Measurements from ENCODE around the gene USP13. TPM values are rescaled to one million over a fixed set of nuclear protein-coding genes. Genes with fewer than 3 reads are reported as not detected.

Gene USP13
- total and polyA plus RNA-seq, 2 donors (not counting 3 experiments of a cell fraction or from before 2014, with no cell fraction given) = 5.8 to 24.0 TPM

GRCh38 chr3:179672918-179673317, 20.1 kb downstream of the USP13 start:
- DNase-seq (ENCODE audit: low read depth, low spot score) (no peak), FAIRE-seq (no peak)
- Histone ChIP-seq H3K4me3 (replicated peaks in 1 of 3; ENCODE audit: insufficient read depth in 1 of 3, low read depth in 1 of 3, low read length in 3 of 3) (no peak overlapping the region), H3K79me2 (ENCODE audit: control insufficient read depth, insufficient read depth, low read length) (peaks cover 53% of the 10 kb centered on the region), H2AFZ (ENCODE audit: low read depth, low read length) (no peak overlapping the region), H3K9ac (replicated peaks; ENCODE audit: extremely low read depth, insufficient read depth, low read length) (no peak overlapping the region), H3K4me2 (ENCODE audit: insufficient read depth, low read length) (no peak overlapping the region), H3K9me3 (replicated peaks; ENCODE audit: control insufficient read depth, insufficient read depth, low read length) (no peaks in the 10 kb centered on the region), H3K27ac (ENCODE audit: insufficient read depth, low read depth, low read length) (peak overlapping the region; percentile 94), H3K4me1 (ENCODE audit: control insufficient read depth, extremely low read depth, insufficient read depth, low read length) (peaks cover 15% of the 10 kb centered on the region), H3K9me1 (replicated peaks; ENCODE audit: control insufficient read depth, extremely low read depth, insufficient read depth, low read length) (no peaks in the 10 kb centered on the region), H4K20me1 (replicated peaks; ENCODE audit: control insufficient read depth, extremely low read depth, insufficient read depth, low read length) (no peaks in the 10 kb centered on the region), H3K36me3 (ENCODE audit: control insufficient read depth in 2 of 2, extremely low read depth in 1 of 2, insufficient read depth in 2 of 2, low read length in 2 of 2) (no peaks in the 10 kb centered on the region), H3K27me3 (ENCODE audit: control insufficient read depth in 2 of 2, insufficient read depth in 2 of 2, low read length in 2 of 2) (no peaks in the 10 kb centered on the region)
- ChIA-PET CTCF (interaction anchor here (0.9 kb wide), 1 partner anchor 23 kb away, joined by 3 read pairs; no protein-coding TSS in a partner anchor), POLR2A (interaction anchor here (0.7 kb wide), 1 partner anchor 20 kb away, joined by 5 read pairs; no protein-coding TSS in a partner anchor)
- dilution Hi-C loops (cut with MboI; ENCODE audit: extremely low pct_ligation_motif_present, low sequenced_read_pairs) (no loop called here), intact Hi-C loops (cut with micrococcal nuclease) (loop anchor here (5.0 kb wide), 1 partner anchor 929 kb away; the partner anchor contains the start of gene TTC14)
- no TSS peak for BruUV-seq (replicated peaks)
- TF ChIP-seq MAX (IDR thresholded peaks at IDR 0.05; ENCODE audit: insufficient read depth, insufficient read length) (no peak), POLR2AphosphoS5 (IDR thresholded peaks at IDR 0.05; ENCODE audit: insufficient read depth, low read depth, low read length) (no peak), FOS (IDR thresholded peaks at IDR 0.05; ENCODE audit: borderline replicate concordance, insufficient read depth, low read length) (no peak), MYC (IDR thresholded peaks at IDR 0.05; ENCODE audit: low read depth, low read length) (no peak), JUN (IDR thresholded peaks at IDR 0.05; ENCODE audit: borderline replicate concordance, insufficient read depth, insufficient read length, low read depth) (no peak), GATA2 (IDR thresholded peaks at IDR 0.05; ENCODE audit: insufficient read depth, insufficient read length, low read depth, low read length) (no peak), EZH2 (IDR thresholded peaks at IDR 0.05; ENCODE audit: borderline replicate concordance, low read depth, low read length, severe bottlenecking) (no peak), CTCF (IDR thresholded peaks at IDR 0.05; ENCODE audit: extremely low read depth in 1 of 2, insufficient read depth in 1 of 2, low read depth in 1 of 2, low read length in 2 of 2) (no peak), POLR2A (IDR thresholded peaks at IDR 0.05; ENCODE audit: low read depth, low read length) (no peak)

Measured in endothelial cell of umbilical vein (primary cell).